SKM-1 (cell line): ENCODE data around the gene RNF214.

ENCODE experiments used
- DNase-seq: peaks from one replicate; lab custom pipeline; 2025; ENCODE audit not compliant: unreplicated experiment; lab: John Stamatoyannopoulos, UW

RNF214 gene

GRCh38 chr11:117279711-117280376, 47.4 kb downstream of the RNF214 start:
- DNase-seq: no peak

GRCh38 chr11:117281159-117281558, 48.7 kb downstream of the RNF214 start:
- no peak for DNase-seq

- no peak for DNase-seq
Observed at GRCh38 chr11:117281869-117282268, 49.4 kb downstream of the RNF214 start.

- no peak for DNase-seq
Observed at GRCh38 chr11:117282956-117283355, 50.5 kb downstream of the RNF214 start.

GRCh38 chr11:117284053-117284452, 51.6 kb downstream of the RNF214 start:
- no peak for DNase-seq

GRCh38 chr11:117286588-117286987, 54.1 kb downstream of the RNF214 start:
- DNase-seq: no peak

GRCh38 chr11:117287668-117288067, 55.2 kb downstream of the RNF214 start:
- no peak for DNase-seq

- DNase-seq: no peak
Observed at GRCh38 chr11:117289795-117290194, 57.3 kb downstream of the RNF214 start.

GRCh38 chr11:117290809-117291396, 58.4 kb downstream of the RNF214 start, which contains the start of gene BACE1-AS:
Gene BACE1-AS (plus strand): TSS chr11:117291346.
- DNase-seq: no peak

GRCh38 chr11:117292616-117293015, 60.1 kb downstream of the RNF214 start:
- no peak for DNase-seq

GRCh38 chr11:117295438-117296137, 63.1 kb downstream of the RNF214 start:
- no peak for DNase-seq

- no peak for DNase-seq
Observed at GRCh38 chr11:117296881-117297280, 64.4 kb downstream of the RNF214 start.

GRCh38 chr11:117298195-117298594, 65.7 kb downstream of the RNF214 start:
- no peak for DNase-seq

- no peak for DNase-seq
Observed at GRCh38 chr11:117299351-117300282, 67.1 kb downstream of the RNF214 start.

GRCh38 chr11:117300283-117300663, 67.8 kb downstream of the RNF214 start:
- DNase-seq: no peak

GRCh38 chr11:117300773-117301172, 68.3 kb downstream of the RNF214 start:
- DNase-seq: no peak

- DNase-seq: no peak
Observed at GRCh38 chr11:117302228-117302627, 69.8 kb downstream of the RNF214 start.

- DNase-seq: no peak
Observed at GRCh38 chr11:117303101-117303500, 70.6 kb downstream of the RNF214 start.

GRCh38 chr11:117303646-117304315, 71.3 kb downstream of the RNF214 start:
- no peak for DNase-seq

GRCh38 chr11:117305145-117305544, 72.7 kb downstream of the RNF214 start:
- no peak for DNase-seq

- no peak for DNase-seq
Observed at GRCh38 chr11:117309310-117309709, 76.8 kb downstream of the RNF214 start.
